Measurements from ENCODE around the gene SPECC1L. TPM values are rescaled to one million over a fixed set of nuclear protein-coding genes. Genes with fewer than 3 reads are reported as not detected.

Gene SPECC1L
- total RNA-seq, 1 donor from 2014 or later, result 29.9 TPM

DNA sequence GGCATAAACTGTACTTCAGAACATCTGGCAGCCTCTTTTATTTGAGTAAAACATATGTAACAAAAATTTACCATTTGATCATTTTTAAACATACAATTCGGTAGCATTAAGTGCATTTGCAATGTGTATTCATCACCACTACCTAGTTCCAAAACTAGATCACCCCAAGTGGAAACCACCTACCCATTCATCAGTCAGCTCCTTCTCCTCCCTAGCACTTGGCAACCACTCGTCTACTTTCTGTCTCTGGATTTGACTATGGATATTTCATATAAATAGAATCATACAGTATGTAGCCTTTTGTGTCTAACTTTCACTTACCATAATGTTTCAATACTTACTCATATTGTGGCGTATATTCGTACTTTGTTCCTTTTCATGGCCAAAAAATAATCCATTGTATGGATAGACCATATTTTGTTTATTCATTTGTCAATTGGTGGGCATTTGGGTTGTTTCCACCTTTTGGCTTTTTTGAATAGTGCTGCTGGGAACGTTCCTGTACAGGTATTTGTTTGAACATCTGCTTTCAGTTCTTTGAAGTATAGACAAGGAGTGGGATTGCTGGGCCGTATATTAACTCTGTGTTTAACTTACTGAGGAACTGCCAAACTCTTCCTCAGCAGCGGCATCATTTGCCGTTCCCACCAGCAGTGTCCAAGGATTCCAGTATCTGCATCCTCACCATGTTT lies 129.5 kb downstream of the SPECC1L start:
- TF ChIP-seq, protein P1, sequence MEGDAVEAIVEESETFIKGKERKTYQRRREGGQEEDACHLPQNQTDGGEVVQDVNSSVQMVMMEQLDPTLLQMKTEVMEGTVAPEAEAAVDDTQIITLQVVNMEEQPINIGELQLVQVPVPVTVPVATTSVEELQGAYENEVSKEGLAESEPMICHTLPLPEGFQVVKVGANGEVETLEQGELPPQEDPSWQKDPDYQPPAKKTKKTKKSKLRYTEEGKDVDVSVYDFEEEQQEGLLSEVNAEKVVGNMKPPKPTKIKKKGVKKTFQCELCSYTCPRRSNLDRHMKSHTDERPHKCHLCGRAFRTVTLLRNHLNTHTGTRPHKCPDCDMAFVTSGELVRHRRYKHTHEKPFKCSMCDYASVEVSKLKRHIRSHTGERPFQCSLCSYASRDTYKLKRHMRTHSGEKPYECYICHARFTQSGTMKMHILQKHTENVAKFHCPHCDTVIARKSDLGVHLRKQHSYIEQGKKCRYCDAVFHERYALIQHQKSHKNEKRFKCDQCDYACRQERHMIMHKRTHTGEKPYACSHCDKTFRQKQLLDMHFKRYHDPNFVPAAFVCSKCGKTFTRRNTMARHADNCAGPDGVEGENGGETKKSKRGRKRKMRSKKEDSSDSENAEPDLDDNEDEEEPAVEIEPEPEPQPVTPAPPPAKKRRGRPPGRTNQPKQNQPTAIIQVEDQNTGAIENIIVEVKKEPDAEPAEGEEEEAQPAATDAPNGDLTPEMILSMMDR (IDR thresholded peaks at IDR 0.05; ENCODE audit: insufficient read depth, low read length, poor library complexity, severe bottlenecking), result no peak
- no peak for DNase-seq (ENCODE audit: low read depth)
- Histone ChIP-seq H3K27me3 (ENCODE audit: control insufficient read depth, insufficient read depth, low read length) (no peaks in the 10 kb centered on the region), H3K4me3 (ENCODE audit: low read depth, low read length) (no peak overlapping the region), H3K36me3 (ENCODE audit: control insufficient read depth, insufficient read depth, low read length) (no peaks in the 10 kb centered on the region)

DNA sequence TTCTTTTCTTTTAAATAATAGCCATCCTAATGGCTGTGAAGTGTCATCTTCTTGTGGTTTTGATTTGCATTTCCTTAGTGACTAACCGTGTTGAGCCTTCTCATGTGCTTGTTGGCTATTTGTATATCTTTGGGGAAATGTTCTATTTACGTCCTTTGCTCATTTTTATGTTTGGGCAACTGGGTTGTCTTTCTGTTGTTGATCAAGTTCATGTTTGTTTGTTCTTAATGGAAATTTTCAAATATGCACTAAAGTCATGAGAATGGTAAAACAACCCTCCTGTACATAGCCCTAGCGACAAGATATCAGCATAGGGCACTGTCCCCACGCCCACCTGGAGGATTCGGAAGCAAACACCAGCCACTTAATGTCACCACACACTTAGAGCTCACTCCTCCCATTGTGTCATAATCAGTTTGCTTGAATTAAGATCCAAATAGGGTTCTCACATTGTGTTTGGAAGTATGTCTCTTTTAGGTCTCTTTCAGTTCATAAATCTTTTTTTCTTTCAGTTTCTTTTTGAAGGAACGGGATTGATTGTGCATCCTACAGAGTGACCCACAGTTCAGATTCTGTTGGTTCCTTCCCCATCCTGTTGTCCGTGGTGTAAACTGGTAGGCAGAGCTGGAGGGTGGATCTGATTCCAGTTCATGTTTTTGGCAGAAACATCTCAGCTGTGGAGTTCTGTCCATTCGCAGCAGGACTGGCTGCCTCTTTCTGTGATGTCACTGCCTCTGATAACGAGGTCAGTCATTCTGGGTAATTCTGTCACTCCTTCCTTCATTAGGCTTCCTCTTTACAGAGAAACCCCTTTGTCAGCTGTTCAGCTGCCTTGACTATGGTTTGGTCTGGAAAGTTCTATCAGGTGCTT lies 130.3 kb downstream of the SPECC1L start:
- Histone ChIP-seq H3K36me3 (ENCODE audit: control insufficient read depth, insufficient read depth, low read length) (no peaks in the 10 kb centered on the region), H3K27me3 (ENCODE audit: control insufficient read depth, insufficient read depth, low read length) (no peaks in the 10 kb centered on the region), H3K4me3 (ENCODE audit: low read depth, low read length) (no peak overlapping the region)
- no peak for DNase-seq (ENCODE audit: low read depth)
- TF ChIP-seq, protein P1 (IDR thresholded peaks at IDR 0.05; ENCODE audit: insufficient read depth, low read length, poor library complexity, severe bottlenecking), result no peak

DNA sequence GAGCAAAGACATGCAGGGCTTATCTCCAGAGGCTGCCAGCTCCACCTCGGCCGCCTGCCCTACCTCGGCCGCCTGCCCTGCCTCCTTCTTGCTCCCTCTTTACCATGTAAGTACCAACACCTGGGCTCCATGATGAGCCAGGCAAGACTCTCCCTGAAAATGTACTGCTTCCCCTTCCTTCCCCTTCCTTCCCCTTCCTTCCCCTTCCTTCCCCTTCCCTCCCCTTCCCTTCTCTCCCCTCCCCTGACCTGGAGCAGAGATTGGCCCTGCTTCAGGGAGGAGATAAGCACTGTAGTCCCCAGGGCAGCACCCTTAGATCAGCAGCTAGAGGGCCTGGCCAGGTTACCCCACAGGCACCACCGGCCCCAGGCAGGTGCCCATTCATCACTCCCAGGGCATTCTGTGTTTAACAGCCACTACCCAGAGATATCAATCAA lies 131.3 kb downstream of the SPECC1L start:
- H3K4me3 ChIP-seq (ENCODE audit: low read depth, low read length), result no peak overlapping the region
- DNase-seq (ENCODE audit: low read depth), result no peak
- no peaks in the 10 kb centered on the region for H3K27me3 ChIP-seq (ENCODE audit: control insufficient read depth, insufficient read depth, low read length)
- H3K36me3 ChIP-seq (ENCODE audit: control insufficient read depth, insufficient read depth, low read length), result no peaks in the 10 kb centered on the region
- TF ChIP-seq, protein P1 (IDR thresholded peaks at IDR 0.05; ENCODE audit: insufficient read depth, low read length, poor library complexity, severe bottlenecking), result no peak

DNA sequence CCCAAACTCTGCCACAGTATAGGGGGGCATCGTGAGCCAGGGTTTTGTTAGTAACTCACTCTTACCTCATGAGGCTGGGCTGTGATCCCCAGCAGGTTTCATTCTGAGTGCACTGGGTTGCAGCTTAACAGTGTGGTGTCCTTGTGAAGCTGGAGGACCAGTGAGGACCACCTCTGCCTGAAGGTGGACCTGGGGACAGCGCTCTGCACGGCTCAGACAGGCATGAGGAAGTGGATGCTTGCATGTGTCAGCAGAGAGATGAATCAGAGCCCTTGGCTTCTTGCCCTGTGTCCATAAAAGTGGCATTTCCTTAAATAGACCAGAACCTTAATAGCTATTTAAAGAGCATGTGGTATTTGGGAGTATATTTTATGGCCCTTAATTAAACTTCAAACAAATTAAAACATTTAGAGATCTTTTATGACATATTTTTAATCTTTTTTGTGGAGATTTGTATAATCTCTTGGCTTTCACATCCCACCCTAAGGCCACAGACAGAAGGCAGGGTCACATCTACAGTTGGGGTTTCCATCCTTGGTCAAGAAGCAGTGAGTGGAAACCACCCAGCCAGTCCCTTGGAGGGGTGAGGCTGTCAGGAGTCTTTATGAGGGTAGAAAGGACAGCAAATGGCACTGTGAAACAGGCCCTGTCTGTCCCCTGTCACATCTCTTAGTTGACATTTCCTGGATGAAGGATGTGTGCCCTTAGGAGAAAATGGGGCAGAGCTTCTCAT lies 132.0 kb downstream of the SPECC1L start:
- peak; percentile 94 for DNase-seq (ENCODE audit: low read depth)

DNA sequence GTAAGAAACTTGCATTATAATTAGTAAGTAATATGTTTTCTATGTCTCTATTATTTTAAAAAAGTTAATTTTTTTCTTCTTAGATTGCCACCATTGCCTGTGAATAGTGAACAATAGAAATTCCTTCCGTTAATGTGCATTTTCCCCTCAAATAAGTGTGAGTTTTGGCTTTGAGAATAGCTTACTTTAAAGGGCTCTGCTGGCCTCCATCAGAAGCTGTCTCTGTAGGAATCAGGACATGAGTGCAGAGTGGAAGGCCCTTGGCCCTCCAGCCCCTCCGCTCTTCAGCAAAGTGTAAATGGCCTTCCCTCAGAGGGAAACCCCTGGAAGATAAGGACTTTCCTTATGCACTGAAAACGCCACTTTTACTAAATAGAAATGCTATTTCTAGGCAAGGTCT lies 132.7 kb downstream of the SPECC1L start:
- no peaks in the 10 kb centered on the region for H3K27me3 ChIP-seq (ENCODE audit: control insufficient read depth, insufficient read depth, low read length)
- DNase-seq (ENCODE audit: low read depth), result no peak
- H3K4me3 ChIP-seq (ENCODE audit: low read depth, low read length), result no peak overlapping the region
- TF ChIP-seq, protein P1 (IDR thresholded peaks at IDR 0.05; ENCODE audit: insufficient read depth, low read length, poor library complexity, severe bottlenecking), result no peak
- H3K36me3 ChIP-seq (ENCODE audit: control insufficient read depth, insufficient read depth, low read length), result no peaks in the 10 kb centered on the region

More for the DNA sequence above, 132.0 kb downstream of the SPECC1L start:
- H3K27me3 ChIP-seq (ENCODE audit: control insufficient read depth, insufficient read depth, low read length), result no peaks in the 10 kb centered on the region
- H3K4me3 ChIP-seq (ENCODE audit: low read depth, low read length), result no peak overlapping the region
- TF ChIP-seq, protein P1 (IDR thresholded peaks at IDR 0.05; ENCODE audit: insufficient read depth, low read length, poor library complexity, severe bottlenecking), result no peak
- no peaks in the 10 kb centered on the region for H3K36me3 ChIP-seq (ENCODE audit: control insufficient read depth, insufficient read depth, low read length)
